HEK293 (cell line): ENCODE results near the gene CACNA1B.

ENCODE experiments used
- CTCF ChIP-seq: fragments of 450-650 bp; formaldehyde crosslinking; IDR thresholded peaks from 2 replicates; pipeline ENCODE4 v1.5.1; 2016; ENCODE audit warnings: missing biosample characterization, missing genetic modification characterization
- ELK4 ChIP-seq: IDR thresholded peaks from 2 replicates; pipeline ENCODE4 v1.6.1; 2011; ENCODE audit warnings: mild to moderate bottlenecking, low read depth, low read length, borderline replicate concordance
- PRDM4 ChIP-seq: fragments of 450-650 bp; formaldehyde crosslinking; IDR thresholded peaks from 2 replicates; pipeline ENCODE4 v1.5.1; 2017; ENCODE audit warnings: missing biosample characterization, missing genetic modification characterization
- ZNF140 ChIP-seq: fragments of 450-650 bp; formaldehyde crosslinking; IDR thresholded peaks from 2 replicates; pipeline ENCODE4 v1.5.1; 2016; ENCODE audit warnings: missing biosample characterization, missing genetic modification characterization
- ZNF274 ChIP-seq, 2 experiments: fragments of 200-500 bp in 1 of 2; fragments of 450-650 bp in 1 of 2; sonication (Bioruptor generic) in 1 of 2; formaldehyde crosslinking in 1 of 2; IDR thresholded peaks; 2 replicates each; pipeline versions ENCODE4 v1.5.1 to v1.6.1; 2014 to 2016; ENCODE audit warnings: borderline replicate concordance in 1 of 2, inconsistent platforms in 1 of 2, low read length in 1 of 2, missing biosample characterization in 1 of 2, missing genetic modification characterization in 1 of 2
- ZNF350 ChIP-seq: fragments of 450-650 bp; formaldehyde crosslinking; IDR thresholded peaks from 2 replicates; pipeline ENCODE4 v1.5.0; 2017; ENCODE audit warnings: missing biosample characterization, mild to moderate bottlenecking, missing genetic modification characterization
- ZNF558 ChIP-seq: fragments of 450-650 bp; formaldehyde crosslinking; IDR thresholded peaks from 2 replicates; pipeline ENCODE4 v1.5.1; 2016; ENCODE audit warnings: missing biosample characterization, missing genetic modification characterization
- ZNF600 ChIP-seq: fragments of 450-650 bp; formaldehyde crosslinking; IDR thresholded peaks from 2 replicates; pipeline ENCODE4 v1.5.1; 2016; ENCODE audit warnings: missing biosample characterization, missing genetic modification characterization
- ZNF629 ChIP-seq: fragments of 450-650 bp; formaldehyde crosslinking; IDR thresholded peaks from 2 replicates; pipeline ENCODE4 v1.5.1; 2017; ENCODE audit warnings: missing biosample characterization, missing genetic modification characterization
- ZNF768 ChIP-seq: fragments of 450-650 bp; formaldehyde crosslinking; IDR thresholded peaks from 2 replicates; pipeline ENCODE4 v1.5.1; 2018; ENCODE audit warnings: missing biosample characterization, mild to moderate bottlenecking, missing genetic modification characterization
- ZSCAN23 ChIP-seq: fragments of 450-650 bp; formaldehyde crosslinking; IDR thresholded peaks from 2 replicates; pipeline ENCODE4 v1.5.1; 2016; ENCODE audit warnings: missing biosample characterization, missing genetic modification characterization

GRCh38 chr9:137917116-137917515 lies 39.5 kb downstream of the CACNA1B start:
- TF ChIP-seq ZNF274 (IDR thresholded peaks at IDR 0.05; ENCODE audit: low read length) (no peak), ZNF274 (tag by site-specific recombination; IDR thresholded peaks at IDR 0.05; ENCODE audit: borderline replicate concordance) (no peak), CTCF (tag by site-specific recombination) (no peak), ZNF600 (no peak), ZNF140 (tag by site-specific recombination) (no peak), ZNF768 (no peak), ZSCAN23 (tag by site-specific recombination) (no peak), ZNF558 (no peak), ELK4 (no peak), ZNF350 (tag by site-specific recombination) (no peak), ZNF629 (no peak), PRDM4 (tag by site-specific recombination) (no peak)
